ENCODE results near the gene RAPGEF1.
"Not testable (repeated sequence)": the region's sequence is repeated elsewhere in the genome, so short reads cannot be mapped to it uniquely, and the experiment has no call there.

The RAPGEF1 gene, protein sequence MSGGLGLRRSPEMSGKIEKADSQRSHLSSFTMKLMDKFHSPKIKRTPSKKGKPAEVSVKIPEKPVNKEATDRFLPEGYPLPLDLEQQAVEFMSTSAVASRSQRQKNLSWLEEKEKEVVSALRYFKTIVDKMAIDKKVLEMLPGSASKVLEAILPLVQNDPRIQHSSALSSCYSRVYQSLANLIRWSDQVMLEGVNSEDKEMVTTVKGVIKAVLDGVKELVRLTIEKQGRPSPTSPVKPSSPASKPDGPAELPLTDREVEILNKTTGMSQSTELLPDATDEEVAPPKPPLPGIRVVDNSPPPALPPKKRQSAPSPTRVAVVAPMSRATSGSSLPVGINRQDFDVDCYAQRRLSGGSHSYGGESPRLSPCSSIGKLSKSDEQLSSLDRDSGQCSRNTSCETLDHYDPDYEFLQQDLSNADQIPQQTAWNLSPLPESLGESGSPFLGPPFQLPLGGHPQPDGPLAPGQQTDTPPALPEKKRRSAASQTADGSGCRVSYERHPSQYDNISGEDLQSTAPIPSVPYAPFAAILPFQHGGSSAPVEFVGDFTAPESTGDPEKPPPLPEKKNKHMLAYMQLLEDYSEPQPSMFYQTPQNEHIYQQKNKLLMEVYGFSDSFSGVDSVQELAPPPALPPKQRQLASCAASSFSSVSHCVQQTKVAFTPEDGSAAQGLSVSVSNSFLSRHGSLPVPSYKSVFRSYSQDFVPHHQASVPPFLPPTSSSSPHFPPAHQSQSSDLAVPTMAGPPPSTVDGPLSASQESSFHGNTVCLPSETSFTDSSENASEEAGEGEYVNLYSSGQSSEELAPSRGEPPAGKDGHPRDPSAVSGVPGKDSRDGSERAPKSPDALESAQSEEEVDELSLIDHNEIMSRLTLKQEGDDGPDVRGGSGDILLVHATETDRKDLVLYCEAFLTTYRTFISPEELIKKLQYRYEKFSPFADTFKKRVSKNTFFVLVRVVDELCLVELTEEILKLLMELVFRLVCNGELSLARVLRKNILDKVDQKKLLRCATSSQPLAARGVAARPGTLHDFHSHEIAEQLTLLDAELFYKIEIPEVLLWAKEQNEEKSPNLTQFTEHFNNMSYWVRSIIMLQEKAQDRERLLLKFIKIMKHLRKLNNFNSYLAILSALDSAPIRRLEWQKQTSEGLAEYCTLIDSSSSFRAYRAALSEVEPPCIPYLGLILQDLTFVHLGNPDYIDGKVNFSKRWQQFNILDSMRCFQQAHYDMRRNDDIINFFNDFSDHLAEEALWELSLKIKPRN (N-terminal part only)

DNA sequence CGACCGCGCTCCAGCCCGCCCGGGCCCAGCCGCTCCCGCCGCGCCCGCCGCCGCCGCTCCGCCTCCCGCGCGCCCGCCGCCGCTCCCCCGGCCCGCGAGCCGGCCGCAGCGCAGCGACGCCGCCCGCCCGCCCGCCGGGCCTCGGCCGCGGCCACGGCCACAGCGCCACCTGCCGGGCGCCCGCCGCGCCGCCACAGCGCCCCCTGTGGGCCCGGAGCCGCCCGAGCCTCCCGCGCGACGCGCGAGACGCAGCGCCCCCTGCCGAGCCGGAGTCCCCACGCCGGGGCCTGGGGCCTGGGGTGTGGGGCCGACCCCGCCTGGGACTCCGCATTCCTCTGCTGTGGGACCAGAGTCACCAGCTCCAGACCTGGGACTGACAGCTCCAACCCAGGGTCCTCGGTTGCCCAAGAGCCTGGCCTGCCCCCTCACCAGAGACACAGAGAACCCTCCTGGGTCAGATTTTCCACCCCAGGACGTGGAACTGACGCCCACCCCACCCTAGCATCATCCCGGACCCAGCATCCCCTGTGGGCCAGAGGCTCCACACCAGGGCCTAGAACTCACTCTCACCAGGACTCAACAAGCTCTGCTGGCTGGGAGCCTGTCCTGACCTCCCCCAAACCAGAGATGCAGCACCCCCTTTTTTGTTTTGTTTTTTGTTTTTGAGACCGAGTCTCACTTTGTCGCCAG, at the start of gene RAPGEF1:
Gene RAPGEF1, minus strand, starts transcription at position 118 of the 690 bp plus-strand sequence. CDS start 246 bp downstream, outside the sequence.
- peak; percentile 83 for DNase-seq

DNA sequence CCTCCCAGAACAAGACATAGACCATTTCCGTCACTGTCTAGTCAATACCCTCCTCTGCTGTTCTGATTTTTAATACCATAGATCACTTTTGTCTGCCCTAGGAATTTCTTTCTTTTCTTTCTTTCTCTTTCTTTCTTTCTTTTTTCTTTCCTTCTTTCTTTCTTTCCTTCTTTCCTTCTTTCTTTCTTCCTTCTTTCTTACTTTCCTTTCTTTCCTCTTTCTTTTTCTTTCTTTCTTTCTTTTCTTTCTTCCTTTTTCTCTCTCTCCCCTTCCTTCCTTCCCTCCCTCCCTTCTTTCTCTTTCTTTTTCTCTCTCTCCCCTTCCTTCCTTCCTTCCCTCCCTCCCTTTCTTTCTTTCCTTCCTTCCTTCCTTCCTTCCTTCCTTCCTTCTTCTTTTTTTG, 49.0 kb upstream of the RAPGEF1 start:
- no peak for DNase-seq

DNA sequence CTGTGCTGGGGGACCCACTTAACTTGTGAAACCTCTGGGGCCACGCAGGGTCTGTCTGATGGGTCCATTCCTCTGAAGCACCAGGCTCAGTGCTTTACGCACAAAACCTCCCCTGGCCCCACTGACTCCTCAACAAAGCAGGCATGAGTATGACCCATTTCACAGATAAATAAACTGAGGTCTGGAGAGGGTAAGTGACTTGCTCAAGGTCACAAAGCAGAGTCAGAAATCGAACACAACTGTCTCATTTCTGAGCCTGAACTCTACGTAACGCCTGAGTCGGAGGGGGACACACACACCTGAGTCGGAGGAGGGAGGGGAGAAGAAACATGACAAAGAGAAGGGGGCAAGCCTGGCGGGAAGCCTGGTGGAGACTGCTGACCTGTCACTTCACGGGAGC, 48.0 kb upstream of the RAPGEF1 start:
- DNase-seq: no peak

DNA sequence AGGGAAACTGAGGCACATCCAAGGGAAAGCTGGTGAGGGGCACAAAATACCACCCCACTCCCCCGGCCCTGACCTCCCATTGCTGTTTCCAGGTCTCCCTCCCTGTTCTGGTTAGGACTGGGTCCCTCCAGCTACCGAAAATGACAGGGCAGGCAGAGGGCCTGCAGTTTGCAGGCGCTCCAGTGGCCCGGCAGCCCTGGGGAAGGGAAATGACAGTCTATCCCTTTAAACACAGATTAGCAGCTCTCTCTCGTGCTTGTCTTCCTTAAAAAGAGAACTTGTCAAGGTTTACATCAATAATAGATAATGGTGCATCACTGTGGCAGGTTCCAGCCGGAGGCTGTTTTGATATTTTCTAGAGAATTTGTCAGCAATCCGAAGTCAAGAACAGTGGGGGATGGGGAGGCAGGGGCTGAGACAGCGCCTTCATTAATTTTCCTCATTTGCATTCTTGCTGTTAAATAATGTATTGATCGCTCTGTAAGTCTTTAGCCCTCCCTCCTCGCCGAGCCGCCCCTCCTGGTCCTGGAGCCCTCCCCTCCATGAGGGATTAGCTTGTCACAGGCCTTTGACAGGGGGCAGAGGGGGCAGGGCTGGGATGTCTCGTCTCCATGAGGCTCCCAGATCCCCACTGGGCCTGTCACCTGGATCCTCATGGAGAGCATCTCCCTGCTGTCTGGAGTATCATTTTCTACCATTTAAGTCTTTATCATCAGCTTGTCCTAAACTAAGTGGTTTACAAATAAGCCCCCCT, 45.0 kb upstream of the RAPGEF1 start:
- DNase-seq: no peak

DNA sequence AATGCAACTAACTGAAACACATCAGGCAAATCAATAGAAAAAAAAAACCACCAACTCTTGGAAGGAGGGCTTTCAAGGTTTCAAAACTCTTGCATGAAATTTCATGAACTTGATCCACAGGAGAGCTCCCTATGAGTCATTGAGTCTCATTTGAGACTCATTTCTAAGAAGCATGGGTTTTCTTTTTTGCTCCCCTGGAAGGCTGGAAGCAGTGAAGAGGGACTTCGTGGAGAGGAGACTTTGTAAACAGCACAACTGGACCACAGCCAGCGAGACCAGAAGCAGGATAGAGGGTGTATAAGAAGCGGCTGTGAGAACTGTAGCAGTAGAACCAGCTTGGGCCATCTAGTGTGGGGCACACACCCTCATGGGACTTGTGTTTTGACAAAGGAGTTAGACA, 41.2 kb upstream of the RAPGEF1 start:
- no peak for DNase-seq

DNA sequence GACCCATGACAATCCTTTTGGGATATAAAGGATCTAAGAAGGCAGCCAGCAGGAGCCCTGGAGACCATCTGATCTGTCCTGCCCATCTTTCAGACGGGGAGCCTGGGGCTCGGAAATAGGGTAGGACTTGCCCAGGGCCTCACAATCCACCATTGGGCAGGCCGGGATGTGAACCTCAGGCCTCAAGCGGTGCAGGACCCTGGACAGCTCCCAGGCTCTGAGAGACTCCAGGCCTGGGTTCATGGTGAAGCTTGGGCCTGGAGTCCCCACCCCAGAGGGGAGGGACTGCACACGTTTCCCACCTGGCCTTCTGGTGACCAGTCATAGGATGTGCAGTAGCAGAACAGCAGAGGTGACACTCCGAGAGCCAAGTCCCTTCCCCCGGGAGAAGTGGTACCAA, 36.6 kb upstream of the RAPGEF1 start:
- peak; percentile 10 for DNase-seq

DNA sequence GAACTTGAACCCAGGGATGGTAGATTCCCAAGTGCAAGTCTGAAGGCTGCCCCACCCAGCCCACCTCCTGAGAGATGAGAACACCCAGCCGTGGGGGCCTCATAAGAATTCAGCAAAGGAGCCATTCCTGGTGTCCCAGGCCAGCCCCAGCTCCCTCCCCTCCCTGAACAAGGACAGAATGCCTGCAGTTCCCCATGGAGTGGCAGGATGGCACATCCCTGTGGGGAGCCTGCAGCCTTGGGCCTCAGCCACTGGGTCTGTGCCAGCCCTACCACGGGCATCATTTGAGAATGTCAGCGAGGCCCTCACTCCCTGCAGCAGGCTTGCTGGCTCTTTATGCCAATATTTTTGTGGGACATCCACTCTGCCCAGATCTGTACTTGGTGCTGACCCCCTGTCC, 36.2 kb upstream of the RAPGEF1 start:
- no peak for DNase-seq

DNA sequence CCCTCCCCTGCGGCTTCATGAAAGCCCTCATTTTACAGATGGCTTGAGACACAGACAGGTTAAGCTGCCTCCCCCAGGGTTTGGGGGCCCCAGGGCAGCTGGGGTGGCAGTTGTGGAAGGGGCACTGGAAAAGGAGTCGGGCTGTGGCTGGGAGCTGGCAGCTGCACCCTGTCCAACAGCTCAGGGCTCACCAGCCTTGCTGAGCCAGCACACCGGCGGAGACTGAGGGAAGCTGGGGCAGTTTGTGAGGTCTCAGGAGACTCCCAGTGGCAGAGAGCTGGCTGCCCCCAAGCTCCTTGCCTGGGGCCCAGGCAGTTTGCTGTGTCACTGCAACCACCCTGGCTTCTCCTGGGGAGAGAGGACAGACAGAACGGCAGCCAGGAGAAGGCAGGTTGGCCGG, 34.8 kb upstream of the RAPGEF1 start:
- DNase-seq: no peak

DNA sequence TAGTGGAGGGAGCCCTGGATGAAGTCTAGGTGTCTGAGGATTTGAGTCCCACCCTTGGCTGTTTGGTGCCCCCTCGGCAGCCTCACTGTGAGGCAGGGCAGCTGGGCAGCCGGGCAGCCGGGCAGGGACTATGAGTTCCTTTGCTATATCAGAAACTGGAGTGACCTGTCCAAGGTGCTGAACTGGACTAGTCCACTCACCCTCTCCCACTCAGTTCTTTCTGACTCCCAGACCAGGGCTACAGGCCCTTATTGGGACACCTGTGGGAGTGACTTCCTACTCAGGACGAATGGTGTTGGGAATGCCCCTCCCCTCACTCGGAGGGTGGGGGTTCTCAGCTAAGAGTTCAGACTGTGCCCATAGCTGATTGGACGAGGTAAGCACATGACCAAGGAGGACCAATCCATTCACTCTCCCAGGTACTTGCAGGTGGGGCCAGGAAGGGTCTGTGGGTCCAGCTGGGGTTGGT, 34.1 kb upstream of the RAPGEF1 start:
- peak; percentile 18 for DNase-seq

DNA sequence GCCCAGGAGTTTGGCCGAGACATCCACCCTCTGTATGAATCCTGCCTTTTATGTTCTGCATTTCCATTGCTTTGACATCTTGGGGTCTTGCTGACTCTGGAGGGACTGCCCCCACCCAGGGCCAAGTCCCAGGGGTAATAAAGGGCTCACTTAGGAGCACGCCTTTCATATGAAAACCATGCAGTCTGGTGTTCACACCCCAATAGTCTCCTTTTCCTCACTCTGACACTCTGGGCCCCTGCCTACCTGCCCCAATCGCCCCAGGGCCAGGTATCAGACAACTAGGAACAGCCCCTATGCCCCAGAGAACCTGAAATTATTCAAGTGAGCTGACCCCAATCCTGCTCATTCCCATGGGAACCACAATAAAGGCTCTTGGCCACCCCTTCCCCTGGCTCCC, 33.1 kb upstream of the RAPGEF1 start:
- no peak for DNase-seq

DNA sequence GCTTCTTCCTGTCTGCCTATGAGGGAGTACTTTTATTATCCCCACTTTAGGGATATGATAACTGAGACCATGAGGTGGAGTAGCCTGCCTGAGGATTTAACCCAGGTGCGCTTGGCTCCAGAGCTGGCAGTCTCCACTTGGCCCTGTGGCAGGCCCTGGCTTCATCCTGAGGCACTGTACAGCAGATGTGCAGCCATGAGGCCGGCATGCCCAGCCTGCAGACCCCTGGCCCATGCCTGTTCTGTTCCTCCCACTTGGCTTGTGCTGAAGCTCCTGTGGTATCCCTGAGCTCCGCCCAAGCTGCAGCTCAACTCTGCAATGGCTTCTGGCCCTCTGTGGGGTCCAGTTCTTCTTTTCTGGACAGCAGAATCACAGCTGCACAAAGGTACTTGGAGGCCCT, 31.8 kb upstream of the RAPGEF1 start:
- DNase-seq: no peak

DNA sequence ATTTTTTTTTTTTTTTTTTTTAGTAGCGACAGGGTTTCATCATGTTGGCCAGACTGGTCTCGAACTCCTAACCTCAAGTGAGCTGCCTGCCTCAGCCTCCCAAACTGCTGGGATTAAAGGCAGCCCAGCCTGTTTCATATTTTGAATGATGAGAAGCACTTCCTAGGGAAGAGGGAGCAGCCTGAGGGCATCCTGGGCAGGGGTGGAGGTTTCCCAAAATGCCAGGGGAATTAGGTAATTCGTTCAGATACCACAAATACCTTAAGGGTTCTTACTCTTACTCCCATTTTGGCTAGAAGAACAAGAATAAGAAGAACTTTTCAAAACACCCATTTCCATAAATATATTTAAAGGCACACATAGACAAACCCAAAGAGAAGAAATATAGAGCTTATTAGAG, 29.5 kb upstream of the RAPGEF1 start:
- no peak for DNase-seq

DNA sequence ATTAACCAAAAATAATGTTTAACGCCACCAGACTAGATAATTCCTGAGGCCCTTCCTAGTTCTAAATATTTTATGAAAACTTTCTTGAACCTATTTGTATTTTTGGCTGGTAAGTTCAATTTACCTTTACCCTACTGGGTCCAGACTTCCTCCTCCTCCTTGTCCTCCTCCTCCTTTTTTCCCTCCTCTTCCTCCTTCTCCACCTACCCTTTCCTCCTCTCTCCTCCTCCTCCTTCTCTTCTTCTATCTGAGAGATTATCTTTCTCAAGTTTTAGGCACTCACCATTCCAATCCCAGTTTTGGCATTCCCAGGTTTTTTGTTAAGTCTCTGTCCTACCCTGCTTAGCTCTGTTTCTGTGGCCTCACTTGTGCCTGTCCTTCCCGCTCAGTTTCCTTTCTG, 24.7 kb upstream of the RAPGEF1 start:
- no peak for DNase-seq

DNA sequence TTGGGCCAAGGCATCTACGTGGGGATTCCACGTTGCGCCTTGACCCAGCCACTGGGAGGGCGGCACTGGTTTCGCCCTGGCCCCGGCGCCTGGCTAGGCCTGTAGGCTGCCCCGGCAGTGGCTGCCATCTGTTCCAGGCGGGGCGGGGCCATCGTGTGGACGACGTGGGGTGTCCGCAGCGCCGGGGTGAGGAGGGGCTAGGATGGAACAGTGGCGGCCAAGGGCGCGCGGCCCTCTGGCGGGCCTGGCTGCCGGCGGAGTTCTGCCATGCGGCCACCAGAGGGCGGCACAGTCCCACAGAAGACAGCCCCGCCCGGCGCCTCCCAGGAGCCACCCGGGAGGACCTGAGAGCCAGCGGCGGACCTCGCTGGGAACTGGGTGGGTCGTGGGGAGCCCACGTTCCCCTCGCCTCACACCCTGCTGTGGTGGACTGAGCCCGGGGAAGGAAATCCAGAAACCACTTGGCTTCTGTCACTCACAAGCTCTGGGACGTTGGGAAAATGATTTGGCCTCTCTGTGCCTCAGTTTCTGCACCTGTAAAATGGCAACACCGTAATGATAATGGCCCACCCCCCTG, 22.6 kb upstream of the RAPGEF1 start:
- peak; percentile 75 for DNase-seq

DNA sequence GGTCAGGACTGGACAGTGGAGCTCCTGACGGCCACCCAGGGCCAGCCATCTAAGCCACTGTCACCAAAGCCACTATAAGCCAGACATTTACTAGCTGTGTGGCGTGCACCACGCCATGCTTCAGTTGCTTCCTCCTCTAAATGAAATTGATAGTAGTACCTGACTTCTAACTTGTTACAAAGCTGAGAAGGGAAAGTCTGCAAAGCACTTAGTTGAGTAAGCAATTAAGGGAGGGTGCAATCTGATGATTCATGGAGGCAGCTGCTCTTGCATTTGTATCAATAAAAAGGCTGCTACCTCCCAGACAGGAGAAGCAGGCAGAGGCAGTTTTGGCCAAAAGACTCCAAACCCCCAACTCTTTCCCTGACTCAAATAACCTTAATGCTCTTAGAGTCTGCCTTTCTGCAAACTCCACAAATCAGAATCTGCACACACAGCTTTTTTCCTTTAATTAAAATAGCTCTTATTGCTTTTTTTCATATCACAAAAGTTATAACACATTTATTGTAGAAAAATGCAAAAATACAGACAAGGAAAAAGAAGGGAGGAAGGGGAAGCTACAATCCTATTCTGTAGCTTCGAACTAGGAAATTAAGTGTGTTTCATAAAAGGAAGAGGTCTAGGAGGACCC, 19.3 kb upstream of the RAPGEF1 start:
- DNase-seq: peak; percentile 13

DNA sequence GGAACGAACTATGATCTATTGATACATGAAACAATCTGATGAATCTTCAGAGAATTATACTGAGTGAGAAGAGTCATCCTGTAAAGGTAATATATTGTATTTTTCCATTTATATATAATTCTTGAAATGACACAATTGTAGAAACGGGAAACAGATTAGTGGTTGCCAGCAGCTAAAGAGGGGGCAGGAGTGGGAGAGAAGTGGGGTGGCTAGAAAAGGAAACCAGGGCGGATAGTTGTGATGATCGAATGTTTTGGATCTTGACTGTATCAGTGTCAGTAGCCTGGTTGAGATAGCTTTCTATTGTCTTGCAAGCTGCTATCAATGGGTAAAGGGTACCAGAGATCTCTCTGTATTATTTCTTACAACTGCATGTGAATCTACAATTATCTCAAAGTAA, 17.7 kb upstream of the RAPGEF1 start:
- no peak for DNase-seq

DNA sequence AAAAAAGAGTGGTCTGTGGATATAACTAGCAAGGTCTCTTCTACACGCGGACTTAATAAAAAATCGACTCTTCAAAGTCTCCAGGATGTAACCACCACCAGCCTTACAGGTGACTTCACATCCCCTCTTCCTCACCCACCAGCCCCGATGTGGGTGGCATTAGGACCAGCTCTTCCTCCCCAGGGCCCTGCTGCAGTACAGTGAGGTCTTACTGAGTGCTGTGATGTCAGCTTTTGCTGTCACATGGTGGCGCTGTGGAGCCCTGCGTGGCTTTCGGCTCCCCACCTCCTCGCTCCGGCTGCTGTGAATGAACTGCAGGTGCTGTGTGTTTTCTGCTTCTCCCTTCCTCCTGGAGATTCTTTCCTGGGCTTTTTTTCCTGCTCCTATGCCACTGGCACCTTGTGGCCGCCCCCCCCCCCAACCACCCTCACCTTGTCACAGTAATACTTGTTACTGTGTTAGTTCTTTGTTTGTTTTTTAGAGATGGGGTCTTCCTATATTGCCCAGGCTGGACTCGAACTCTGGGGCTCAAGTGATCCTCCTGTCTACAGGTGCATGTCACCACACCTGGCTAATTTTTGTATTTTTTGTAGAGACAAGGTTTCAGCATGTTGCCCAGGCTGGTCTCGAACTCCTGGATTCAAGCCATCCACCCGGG, 15.8 kb upstream of the RAPGEF1 start:
- peak; percentile 87 for DNase-seq

DNA sequence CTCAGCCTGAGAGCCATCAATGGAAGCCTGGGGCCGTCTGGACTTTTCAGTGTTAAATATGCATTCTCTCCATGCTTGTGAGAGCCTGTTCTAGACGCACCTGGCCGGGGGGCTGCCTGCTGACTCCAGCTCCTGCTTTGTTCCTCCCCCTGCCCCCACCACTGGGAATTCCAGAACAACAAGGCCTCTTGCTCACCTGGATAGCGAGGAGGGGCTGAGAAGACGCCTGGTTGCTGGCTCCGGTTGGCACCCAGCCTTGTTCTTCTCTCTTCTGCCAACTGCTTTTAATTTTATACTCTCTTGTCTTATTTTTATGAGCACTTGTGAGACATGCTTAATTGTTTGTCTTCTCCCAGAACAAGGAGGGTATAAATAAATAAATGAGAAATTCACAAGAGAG, 15.0 kb upstream of the RAPGEF1 start:
- DNase-seq: no peak

DNA sequence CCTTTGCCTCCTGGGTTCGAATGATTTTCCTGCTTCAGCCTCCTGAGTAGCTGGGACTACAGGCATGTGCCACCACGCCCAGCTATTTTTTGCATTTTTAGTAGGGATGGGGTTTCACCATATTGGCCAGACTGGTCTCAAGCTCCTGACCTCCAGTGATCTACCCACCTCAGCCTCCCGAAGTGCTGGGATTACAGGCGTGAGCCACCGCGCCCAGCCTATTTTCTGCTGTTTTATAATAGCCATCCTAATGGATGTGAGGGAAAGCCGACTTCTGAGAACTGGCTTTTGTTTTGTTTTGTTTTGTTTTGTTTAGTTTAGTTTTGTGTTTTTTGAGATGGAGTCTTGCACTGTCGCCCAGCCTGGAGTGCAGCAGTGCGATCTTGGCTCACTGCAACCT, 13.9 kb upstream of the RAPGEF1 start:
- not testable (repeated sequence) for DNase-seq

DNA sequence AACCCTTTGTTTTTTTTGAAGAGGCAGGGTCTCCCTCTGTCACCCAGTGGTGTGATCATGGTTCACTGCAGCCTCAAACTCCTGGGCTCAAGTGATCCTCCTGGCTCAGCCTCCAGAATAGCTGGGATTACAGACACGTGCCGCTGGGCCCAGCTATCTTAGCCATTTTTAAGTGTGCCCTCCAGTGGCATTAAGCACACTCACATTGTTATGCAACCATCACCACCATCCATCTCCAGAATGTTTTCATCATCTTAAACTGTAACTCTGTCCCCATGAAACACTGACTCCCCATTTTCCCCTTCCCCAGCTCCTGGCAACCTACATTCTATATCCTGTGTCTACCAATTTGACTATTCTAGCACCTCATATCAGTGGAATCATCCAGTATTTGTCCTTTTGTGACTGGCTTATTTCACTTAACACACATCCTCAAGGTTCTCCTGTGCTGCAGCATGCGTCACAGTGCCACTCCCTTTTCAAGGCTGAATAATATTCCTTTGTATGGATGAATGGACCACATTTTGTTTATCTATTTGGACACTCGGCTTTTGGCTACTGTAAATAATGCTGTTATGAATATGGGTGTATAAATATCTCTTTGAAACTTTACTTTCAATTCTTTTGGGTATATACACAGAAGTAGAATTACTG, 12.5 kb upstream of the RAPGEF1 start:
- DNase-seq: no peak

All from activated CD4-positive, alpha-beta T cell treated with anti-CD3 and anti-CD28 coated beads, Interleukin-2, amount 50 U/mL, for 16 hours (primary cell).